HPDE6-E6E7 (cell line): Measurements from ENCODE around the gene BANP.

Experiments
- DNase-seq: peaks from one replicate; pipeline ENCODE4 v3.0.0; 2011; ENCODE audit warnings: missing footprints; ENCODE audit errors: extremely low spot score

The BANP gene

GRCh38 chr16:87949071-87949744, 2.0 kb upstream of the BANP start:
- no peak for DNase-seq

GRCh38 chr16:87951552-87952538, 611 bp downstream of the BANP start:
- peak; percentile 36 for DNase-seq

GRCh38 chr16:87952751-87953150, 1.5 kb downstream of the BANP start:
- DNase-seq: no peak

GRCh38 chr16:87953308-87954215, 2.3 kb downstream of the BANP start:
- no peak for DNase-seq

DNA sequence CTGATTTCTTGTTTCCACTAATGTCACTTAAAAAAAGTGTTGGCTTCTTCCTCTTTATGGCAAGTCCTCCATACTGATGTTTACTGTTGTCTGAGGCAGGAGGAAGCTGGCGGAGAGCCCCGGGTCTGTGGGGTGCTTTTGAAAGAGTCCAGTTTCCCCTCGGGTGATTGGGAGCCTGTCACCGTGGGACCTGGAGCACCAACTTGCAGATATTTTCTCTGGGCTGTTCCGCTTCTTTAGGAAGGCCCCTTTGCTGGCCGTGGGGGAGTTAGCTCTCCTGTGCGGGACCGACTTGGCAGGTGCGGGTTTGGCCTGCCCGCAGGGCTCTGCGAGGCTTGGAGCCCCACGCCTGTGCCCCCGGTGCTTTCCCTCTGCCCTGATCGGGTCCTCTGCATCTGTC, 3.1 kb downstream of the BANP start:
- DNase-seq: no peak

DNA sequence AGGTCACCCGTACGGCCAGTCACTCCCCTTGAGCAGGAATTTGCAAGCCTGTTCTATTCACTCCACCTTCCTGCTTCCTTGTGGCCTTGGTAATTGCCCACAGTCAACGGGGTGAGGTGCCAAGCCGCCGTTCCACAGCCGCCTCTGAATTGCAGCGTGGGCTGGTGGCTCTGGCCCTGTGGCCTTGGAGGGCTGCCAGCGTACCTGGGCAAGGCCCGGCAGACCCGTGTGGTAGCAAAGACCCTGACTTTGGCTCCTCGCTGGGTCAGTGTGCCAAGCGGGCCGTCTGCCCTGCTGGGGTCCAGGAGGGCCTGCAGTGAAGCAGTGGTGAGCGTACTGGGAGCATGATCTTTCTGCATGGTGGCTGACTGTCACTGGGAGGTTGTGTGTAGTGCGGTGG, 3.6 kb downstream of the BANP start:
- DNase-seq: no peak

- no peak for DNase-seq
Observed at GRCh38 chr16:87955302-87956097, 4.3 kb downstream of the BANP start.

- no peak for DNase-seq
Observed at GRCh38 chr16:87956098-87956364, 4.8 kb downstream of the BANP start.

GRCh38 chr16:87956365-87957231, 5.4 kb downstream of the BANP start:
- DNase-seq: no peak

DNA sequence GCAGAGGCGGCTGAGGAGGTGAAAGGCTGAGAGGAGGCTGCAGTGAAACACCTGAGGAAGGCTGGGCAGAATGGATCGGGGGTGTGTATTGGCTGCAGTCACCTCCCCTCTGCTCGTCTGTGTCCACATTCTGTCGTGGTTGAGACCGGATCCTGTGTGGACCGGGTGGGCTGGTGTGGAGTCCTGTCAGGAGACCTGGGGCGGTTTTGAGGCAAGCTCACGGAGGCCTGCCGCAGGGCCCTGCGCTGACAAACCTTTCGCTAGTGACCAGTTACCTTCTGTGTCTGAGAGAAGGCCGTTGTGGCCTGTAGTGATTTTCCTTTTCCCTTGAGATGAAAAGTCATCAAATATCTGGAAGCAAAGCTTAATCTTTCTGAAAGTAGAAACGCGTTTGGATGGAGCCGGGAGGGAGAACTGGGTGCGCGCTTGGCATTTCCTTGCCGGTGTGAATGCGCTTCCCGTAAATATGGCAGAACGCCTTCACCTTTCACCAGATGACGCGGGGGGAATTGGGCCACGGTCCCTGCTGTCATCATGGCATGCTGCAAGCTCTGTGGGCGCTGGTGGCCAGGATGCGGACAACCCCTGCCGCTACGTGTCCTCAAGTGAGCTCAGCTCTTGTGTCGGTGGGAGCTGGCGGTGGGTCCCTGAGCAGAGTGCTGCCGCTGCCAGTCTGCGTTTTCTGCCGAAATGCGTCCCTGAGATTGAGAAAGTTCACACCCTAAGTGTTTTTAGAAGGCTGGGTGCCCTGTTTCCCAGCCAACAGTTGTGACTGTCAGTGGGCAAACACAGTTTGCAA, 6.3 kb downstream of the BANP start:
- no peak for DNase-seq

GRCh38 chr16:87958632-87959031, 7.4 kb downstream of the BANP start:
- DNase-seq: no peak

DNA sequence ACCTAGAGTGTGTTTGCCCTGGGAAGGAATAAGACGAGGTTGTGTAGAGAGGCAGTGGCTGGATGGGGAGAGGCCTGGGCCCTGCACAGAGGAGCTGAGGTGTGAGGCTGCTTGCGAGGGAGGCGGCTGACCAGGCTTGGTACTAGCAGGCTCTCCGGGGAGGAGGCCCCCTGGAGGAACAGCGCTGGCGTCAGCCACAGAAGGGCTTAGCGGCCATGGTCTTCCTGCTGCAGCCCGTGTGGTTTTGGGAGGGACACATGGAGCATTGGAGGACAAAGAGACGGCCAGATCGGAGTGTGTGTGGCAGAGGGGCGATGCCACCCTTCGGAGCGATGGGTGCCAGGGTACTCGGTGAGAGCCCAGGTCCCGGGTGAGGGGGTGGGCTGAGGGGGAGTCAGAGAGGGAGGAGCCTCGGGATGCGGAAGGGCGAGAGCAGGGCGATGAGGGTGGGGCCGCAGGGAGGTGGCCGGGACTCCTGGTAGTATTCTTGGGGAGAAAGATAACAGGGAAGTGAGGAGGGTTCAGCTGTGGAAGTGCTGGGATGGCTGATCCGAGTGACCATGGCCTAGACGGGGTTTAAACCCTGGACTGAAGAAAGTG, 8.3 kb downstream of the BANP start:
- no peak for DNase-seq

- no peak for DNase-seq
Observed at GRCh38 chr16:87960296-87960695, 9.1 kb downstream of the BANP start.

GRCh38 chr16:87960852-87961251, 9.6 kb downstream of the BANP start:
- no peak for DNase-seq

- no peak for DNase-seq
Observed at GRCh38 chr16:87961623-87962022, 10.4 kb downstream of the BANP start.

DNA sequence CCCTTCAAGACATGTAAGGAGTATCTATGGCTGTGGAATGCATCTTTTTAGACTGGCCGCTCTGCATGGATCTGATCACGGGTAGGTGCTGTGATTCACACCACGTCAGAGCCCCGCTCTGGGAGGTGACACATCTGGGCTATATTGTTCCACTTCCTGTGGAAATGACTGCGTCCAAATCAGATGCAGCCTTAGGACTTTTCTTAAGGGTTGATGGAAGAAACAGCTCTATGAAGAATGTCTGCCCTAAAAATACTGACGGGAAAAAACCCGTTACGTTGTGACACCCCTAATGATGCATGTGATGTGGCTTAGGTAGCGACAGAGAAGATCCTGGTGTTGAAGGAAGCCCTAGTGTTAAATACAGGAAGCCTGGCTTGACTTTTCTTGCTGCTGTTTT, 12.2 kb downstream of the BANP start:
- DNase-seq: peak; percentile 81

GRCh38 chr16:87964049-87964659, 12.9 kb downstream of the BANP start:
- no peak for DNase-seq

DNA sequence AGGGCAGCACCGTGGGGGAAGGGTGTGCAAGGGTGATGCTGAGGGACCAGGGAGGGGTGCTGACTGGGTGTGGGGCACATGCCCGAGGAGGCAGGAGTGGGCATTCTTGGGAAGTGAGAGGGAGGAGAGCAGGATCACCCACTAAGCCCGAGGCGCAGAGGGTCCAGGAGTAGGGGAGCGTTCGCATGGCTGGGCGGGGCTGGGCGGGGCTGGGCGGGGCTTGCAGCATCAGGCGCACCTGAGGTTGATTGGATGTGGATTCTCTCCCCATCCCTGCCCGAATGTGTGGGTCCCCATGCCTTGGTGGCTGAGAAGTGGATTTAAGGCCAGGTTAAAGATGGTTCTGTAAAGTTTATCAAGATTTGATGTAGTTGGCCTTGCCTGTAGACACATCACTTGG, 14.2 kb downstream of the BANP start:
- no peak for DNase-seq
